ENCODE measurements around the gene VPS39. TPM values are rescaled to one million over a fixed set of nuclear protein-coding genes. Genes with fewer than 3 reads are reported as not detected.
A peak's percentile ranks its signal among the peaks of the same experiment; 100 is the strongest.

The VPS39 gene
- total RNA-seq, 1 donor: 69.1 TPM

DNA sequence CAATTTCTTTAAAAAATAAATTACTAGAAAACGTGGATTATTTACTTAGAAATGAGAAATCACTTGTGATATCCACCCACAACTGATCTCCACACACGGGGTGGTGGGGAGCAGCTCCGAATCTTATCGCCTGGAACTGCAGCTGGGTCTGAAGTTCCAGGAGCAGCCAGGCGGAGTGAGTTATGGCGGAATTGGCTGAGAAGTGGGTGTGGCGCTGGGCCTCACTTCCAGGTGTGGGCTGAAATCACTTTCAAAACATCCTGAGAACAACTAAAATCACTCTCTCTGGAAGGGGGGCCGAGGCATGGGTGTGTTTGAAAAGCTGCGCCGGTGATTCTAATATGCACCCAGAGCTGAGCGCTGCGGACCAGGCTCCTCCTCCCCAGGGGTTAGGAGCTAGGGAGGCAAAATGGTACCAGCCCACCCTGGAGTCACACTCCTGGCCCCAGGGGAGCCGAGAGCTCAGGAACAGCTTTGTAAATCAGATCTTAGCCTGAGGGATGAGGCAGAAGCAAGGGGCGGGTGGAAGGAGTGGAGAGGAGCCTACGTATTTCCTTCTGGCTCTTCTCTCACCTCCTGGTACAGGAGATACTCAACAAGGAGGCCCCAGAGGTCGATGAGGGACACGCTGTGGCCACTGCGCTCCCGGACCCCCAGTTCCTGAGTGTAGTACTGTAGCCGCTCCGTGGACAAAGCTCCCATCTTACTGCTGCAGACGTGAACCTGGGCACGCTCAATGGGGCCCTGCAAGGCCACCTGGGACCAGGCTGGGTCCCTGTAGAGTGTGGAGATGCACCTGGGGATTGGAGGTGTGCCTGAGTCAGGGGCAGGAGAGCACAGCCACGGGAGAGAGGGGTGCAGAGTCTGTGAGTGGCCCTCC, 61.3 kb downstream of the VPS39 start:
- Histone ChIP-seq H3K79me2 (ENCODE audit: insufficient read depth, low read length) (no peaks in the 10 kb centered on the region), H2AFZ (ENCODE audit: low read length) (no peak overlapping the region), H3K27ac (ENCODE audit: low read depth, low read length) (no peak overlapping the region), H3K4me2 (ENCODE audit: insufficient read depth, low read length) (no peak overlapping the region), H3K27me3 (ENCODE audit: insufficient read depth, low read length) (peaks cover 14% of the 10 kb centered on the region), H3K36me3 (ENCODE audit: insufficient read depth, low read length) (no peaks in the 10 kb centered on the region), H4K20me1 (ENCODE audit: insufficient read depth, low read length) (no peaks in the 10 kb centered on the region), H3K4me3 (ENCODE audit: insufficient read depth, low read length) (no peak overlapping the region), H3K4me1 (ENCODE audit: insufficient read depth, low read length) (peaks cover 11% of the 10 kb centered on the region), H3K9me3 (ENCODE audit: low read depth, low read length) (no peaks in the 10 kb centered on the region)
- TF ChIP-seq, protein P1, sequence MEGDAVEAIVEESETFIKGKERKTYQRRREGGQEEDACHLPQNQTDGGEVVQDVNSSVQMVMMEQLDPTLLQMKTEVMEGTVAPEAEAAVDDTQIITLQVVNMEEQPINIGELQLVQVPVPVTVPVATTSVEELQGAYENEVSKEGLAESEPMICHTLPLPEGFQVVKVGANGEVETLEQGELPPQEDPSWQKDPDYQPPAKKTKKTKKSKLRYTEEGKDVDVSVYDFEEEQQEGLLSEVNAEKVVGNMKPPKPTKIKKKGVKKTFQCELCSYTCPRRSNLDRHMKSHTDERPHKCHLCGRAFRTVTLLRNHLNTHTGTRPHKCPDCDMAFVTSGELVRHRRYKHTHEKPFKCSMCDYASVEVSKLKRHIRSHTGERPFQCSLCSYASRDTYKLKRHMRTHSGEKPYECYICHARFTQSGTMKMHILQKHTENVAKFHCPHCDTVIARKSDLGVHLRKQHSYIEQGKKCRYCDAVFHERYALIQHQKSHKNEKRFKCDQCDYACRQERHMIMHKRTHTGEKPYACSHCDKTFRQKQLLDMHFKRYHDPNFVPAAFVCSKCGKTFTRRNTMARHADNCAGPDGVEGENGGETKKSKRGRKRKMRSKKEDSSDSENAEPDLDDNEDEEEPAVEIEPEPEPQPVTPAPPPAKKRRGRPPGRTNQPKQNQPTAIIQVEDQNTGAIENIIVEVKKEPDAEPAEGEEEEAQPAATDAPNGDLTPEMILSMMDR (IDR thresholded peaks at IDR 0.05; ENCODE audit: extremely low read depth, low read depth, low read length): no peak
- DNase-seq (ENCODE audit: insufficient read length, low spot score, missing footprints): no peak

DNA sequence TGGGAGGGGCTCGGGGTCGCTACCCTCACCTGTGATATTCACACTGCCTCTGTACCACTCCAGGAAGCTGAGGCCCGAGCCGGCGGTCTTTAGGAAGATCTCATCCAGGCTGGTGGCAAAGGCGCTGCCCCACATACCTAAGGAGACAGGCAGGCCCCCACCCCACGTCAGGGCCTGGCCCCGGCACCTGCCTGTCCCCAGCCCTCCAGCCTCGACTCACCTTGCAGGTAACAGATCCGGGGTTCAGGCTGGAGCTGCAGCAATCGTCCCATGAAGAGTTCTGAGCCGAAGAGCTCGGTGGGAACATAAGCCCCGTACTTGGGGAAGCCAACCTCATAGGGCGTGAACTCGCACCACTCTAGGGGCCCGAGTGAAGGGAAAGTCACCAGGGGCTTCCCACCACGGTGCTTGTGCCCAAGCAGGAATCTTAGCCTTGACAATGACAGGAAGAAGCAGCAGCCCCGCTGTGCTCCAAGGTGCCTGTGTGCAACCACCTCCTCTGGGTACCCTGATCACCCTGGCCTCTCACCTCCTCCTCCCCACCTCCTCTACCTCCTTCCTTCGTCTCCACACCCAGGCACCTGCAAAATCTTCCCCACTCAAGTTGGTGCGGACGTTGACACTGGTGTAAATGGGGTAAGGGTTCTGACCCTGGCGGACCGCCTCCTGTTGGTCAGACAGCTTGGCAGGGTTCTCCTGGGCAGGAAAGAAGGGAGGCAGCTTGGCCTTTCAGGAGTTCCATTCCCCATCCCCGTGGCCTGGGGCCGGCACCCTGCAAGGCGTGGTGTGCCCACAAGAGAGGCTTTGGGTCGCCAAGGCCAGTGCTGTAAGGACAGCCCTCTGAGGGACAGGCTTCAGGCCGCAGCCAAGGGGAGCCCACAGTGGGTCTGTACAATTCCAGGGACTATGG, 62.3 kb downstream of the VPS39 start:
- Histone ChIP-seq H2AFZ (ENCODE audit: low read length) (no peak overlapping the region), H3K27me3 (ENCODE audit: insufficient read depth, low read length) (peaks cover 19% of the 10 kb centered on the region), H3K79me2 (ENCODE audit: insufficient read depth, low read length) (no peaks in the 10 kb centered on the region), H4K20me1 (ENCODE audit: insufficient read depth, low read length) (no peaks in the 10 kb centered on the region), H3K9me3 (ENCODE audit: low read depth, low read length) (no peaks in the 10 kb centered on the region), H3K4me2 (ENCODE audit: insufficient read depth, low read length) (no peak overlapping the region), H3K36me3 (ENCODE audit: insufficient read depth, low read length) (no peaks in the 10 kb centered on the region), H3K4me3 (ENCODE audit: insufficient read depth, low read length) (no peak overlapping the region), H3K27ac (ENCODE audit: low read depth, low read length) (no peak overlapping the region), H3K4me1 (ENCODE audit: insufficient read depth, low read length) (peaks cover under 1% of the 10 kb centered on the region)
- TF ChIP-seq, protein P1 (IDR thresholded peaks at IDR 0.05; ENCODE audit: extremely low read depth, low read depth, low read length): no peak
- DNase-seq (ENCODE audit: insufficient read length, low spot score, missing footprints): peak; percentile 83

DNA sequence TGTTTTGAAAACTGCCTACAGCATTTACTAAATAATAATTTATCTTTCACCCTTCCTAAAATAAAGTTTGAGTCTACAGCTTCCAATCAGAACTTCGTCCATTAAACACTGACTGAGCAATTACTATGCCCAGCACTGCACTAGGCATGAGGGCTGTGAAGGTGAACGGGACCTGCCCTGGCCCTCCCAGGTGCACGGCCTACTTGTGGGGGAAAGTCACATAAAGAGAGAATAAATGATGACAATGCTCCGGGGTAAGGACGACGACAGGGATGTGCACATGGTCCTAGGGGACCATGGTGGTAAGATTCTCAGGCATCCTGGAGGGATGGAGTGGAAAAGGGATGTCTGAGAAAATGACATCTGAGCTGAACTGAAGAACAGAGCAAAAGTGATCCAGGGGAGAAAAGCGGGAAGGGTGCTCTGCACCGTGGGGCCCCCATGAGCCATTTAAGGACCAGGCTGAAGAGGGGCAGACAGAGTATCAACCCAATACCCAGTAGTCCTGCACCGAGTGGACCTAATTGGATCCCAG, 63.2 kb downstream of the VPS39 start:
- Histone ChIP-seq H3K27me3 (ENCODE audit: insufficient read depth, low read length) (peaks cover 22% of the 10 kb centered on the region), H3K4me3 (ENCODE audit: insufficient read depth, low read length) (no peak overlapping the region), H4K20me1 (ENCODE audit: insufficient read depth, low read length) (no peaks in the 10 kb centered on the region), H3K36me3 (ENCODE audit: insufficient read depth, low read length) (no peaks in the 10 kb centered on the region), H2AFZ (ENCODE audit: low read length) (no peak overlapping the region), H3K79me2 (ENCODE audit: insufficient read depth, low read length) (no peaks in the 10 kb centered on the region), H3K4me2 (ENCODE audit: insufficient read depth, low read length) (no peak overlapping the region), H3K27ac (ENCODE audit: low read depth, low read length) (no peak overlapping the region), H3K4me1 (ENCODE audit: insufficient read depth, low read length) (no peaks in the 10 kb centered on the region), H3K9me3 (ENCODE audit: low read depth, low read length) (no peaks in the 10 kb centered on the region)
- TF ChIP-seq, protein P1 (IDR thresholded peaks at IDR 0.05; ENCODE audit: extremely low read depth, low read depth, low read length): no peak
- DNase-seq (ENCODE audit: insufficient read length, low spot score, missing footprints): peak; percentile 73

Measured in osteoblast (primary cell).